NT2/D1 (cell line): ENCODE results near the gene DAB2IP.

Source experiments
- DNase-seq: peaks from one replicate; pipeline ENCODE4 v3.0.0-alpha.2; 2011; ENCODE audit warnings: low read depth, low spot score
- H3K27me3 ChIP-seq: 2 replicates; pipeline ENCODE4 v1.6.0; 2011; ENCODE audit warnings: mild to moderate bottlenecking; ENCODE audit not compliant: insufficient read length, insufficient read depth
- H3K36me3 ChIP-seq: 2 replicates; pipeline ENCODE4 v1.6.1; 2011; ENCODE audit warnings: mild to moderate bottlenecking, low read length, mixed read lengths; ENCODE audit not compliant: insufficient read depth, insufficient read length
- H3K4me1 ChIP-seq: 2 replicates; pipeline ENCODE4 v1.5.1; 2011; ENCODE audit not compliant: insufficient read depth, insufficient read length
- H3K4me3 ChIP-seq: 2 replicates; pipeline ENCODE4 v1.5.1; 2011; ENCODE audit warnings: low read depth; ENCODE audit not compliant: insufficient read length
- H3K9ac ChIP-seq: 2 replicates; pipeline ENCODE4 v1.6.0; 2011; ENCODE audit warnings: low read depth; ENCODE audit not compliant: insufficient read length
- H3K9me3 ChIP-seq: 2 replicates; pipeline ENCODE4 v1.5.1; 2011; ENCODE audit warnings: mild to moderate bottlenecking, low read length; ENCODE audit not compliant: insufficient read depth
- SUZ12 ChIP-seq: IDR thresholded peaks from 2 replicates; pipeline ENCODE4 v1.6.1; 2011; ENCODE audit not compliant: insufficient read length, insufficient read depth; ENCODE audit errors: extremely low read depth
- YY1 ChIP-seq: IDR thresholded peaks from 2 replicates; pipeline ENCODE4 v1.6.1; 2011; ENCODE audit not compliant: insufficient read length, insufficient read depth
- ZNF274 ChIP-seq: IDR thresholded peaks from 2 replicates; pipeline ENCODE4 v1.6.1; 2011; ENCODE audit warnings: mild to moderate bottlenecking, low read depth, low read length

Gene DAB2IP

GRCh38 chr9:121830441-121831140 is 179.2 kb downstream of the DAB2IP start:
- no peaks in the 10 kb centered on the region for H3K4me1 ChIP-seq
- H3K9ac ChIP-seq = no peak overlapping the region
- no peak for TF ChIP-seq SUZ12
- TF ChIP-seq YY1 = no peak
- no peak for TF ChIP-seq ZNF274
- H3K4me3 ChIP-seq = no peak overlapping the region
- H3K36me3 ChIP-seq = no peaks in the 10 kb centered on the region
- no peak for DNase-seq
- H3K9me3 ChIP-seq = no peaks in the 10 kb centered on the region
- H3K27me3 ChIP-seq = no peaks in the 10 kb centered on the region

GRCh38 chr9:121831869-121832268 is 180.4 kb downstream of the DAB2IP start:
- no peaks in the 10 kb centered on the region for H3K36me3 ChIP-seq

GRCh38 chr9:121833061-121833460 is 181.6 kb downstream of the DAB2IP start:
- no peaks in the 10 kb centered on the region for H3K36me3 ChIP-seq
- DNase-seq = no peak
- no peak overlapping the region for H3K4me3 ChIP-seq
- H3K9me3 ChIP-seq = no peaks in the 10 kb centered on the region
- peaks cover 3% of the 10 kb centered on the region for H3K27me3 ChIP-seq
- no peak overlapping the region for H3K9ac ChIP-seq
- TF ChIP-seq YY1 (no peak), ZNF274 (no peak), SUZ12 (no peak)
- H3K4me1 ChIP-seq = peaks cover 4% of the 10 kb centered on the region

More at GRCh38 chr9:121831869-121832268, 180.4 kb downstream of the DAB2IP start:
- H3K9me3 ChIP-seq = no peaks in the 10 kb centered on the region
- no peak for TF ChIP-seq YY1
- no peak for TF ChIP-seq ZNF274
- no peak for TF ChIP-seq SUZ12
- no peaks in the 10 kb centered on the region for H3K27me3 ChIP-seq
- no peak overlapping the region for H3K9ac ChIP-seq
- no peak for DNase-seq
- H3K4me1 ChIP-seq = no peaks in the 10 kb centered on the region
- H3K4me3 ChIP-seq = no peak overlapping the region
